Muscle of leg (tissue), 11 donors: ENCODE results near the gene MYH13. TPM values are rescaled to one million over a fixed set of nuclear protein-coding genes. Genes with fewer than 3 reads are reported as not detected.
"Not testable (repeated sequence)": the region's sequence is repeated elsewhere in the genome, so short reads cannot be mapped to it uniquely, and the experiment has no call there.

Experiments used
- DNase-seq: peaks from one replicate; pipeline ENCODE4 v3.0.0; 2013
- H3K27ac ChIP-seq: one replicate; pipeline ENCODE4 v1.5.1; 2013; ENCODE audit warnings: mild to moderate bottlenecking, low read length, control low read depth
- H3K27me3 ChIP-seq: one replicate; pipeline ENCODE4 v1.6.1; 2013; ENCODE audit warnings: low read length; ENCODE audit not compliant: control insufficient read depth, insufficient read depth
- H3K36me3 ChIP-seq: one replicate; pipeline ENCODE4 v1.6.1; 2013; ENCODE audit warnings: low read length; ENCODE audit not compliant: control insufficient read depth, insufficient read depth
- H3K4me1 ChIP-seq: one replicate; pipeline ENCODE4 v1.6.1; 2013; ENCODE audit warnings: low read length; ENCODE audit not compliant: control insufficient read depth, insufficient read depth
- H3K4me3 ChIP-seq: one replicate; pipeline ENCODE4 v1.5.1; 2013; ENCODE audit warnings: low read length, control low read depth
- H3K9me3 ChIP-seq: replicated peaks from 2 replicates; pipeline ENCODE4 v1.6.1; 2013; ENCODE audit warnings: low read depth, low read length; ENCODE audit not compliant: control insufficient read depth
- WGBS: methylation state at CpG from one replicate; pipeline ENCODE4 v1.1.5; 2013; ENCODE audit warnings: missing lambda C conversion rate; ENCODE audit not compliant: insufficient coverage; 5-methylcytosine and 5-hydroxymethylcytosine counted together
- polyA plus RNA-seq, 8 donors: library from polyadenylated mRNA; unstranded; fragments of 120-200 nt; gene quantifications; one replicate each; pipeline versions ENCODE4 v1.2.1 to v1.2.3, GENCODE V29; 2013; ENCODE audit warnings: inconsistent platforms in 1 of 8, low replicate concordance in 1 of 8; ENCODE audit not compliant: insufficient read length in 8 of 8, insufficient read depth in 1 of 8
- total RNA-seq: library from RNA; stranded (reverse); fragments of 120-200 nt; gene quantifications from one replicate; pipeline ENCODE4 v1.2.4, GENCODE V29; 2013

MYH13 gene
- total and polyA plus RNA-seq, 9 donors: 0.31 to 1.4 (median 0.93) TPM

GRCh38 chr17:10309003-10309974 is 63.5 kb downstream of the MYH13 start:
- DNase-seq: no peak
- Histone ChIP-seq H3K4me3 (no peak overlapping the region), H3K27ac (no peak overlapping the region), H3K36me3 (no peaks in the 10 kb centered on the region), H3K27me3 (no peaks in the 10 kb centered on the region), H3K4me1 (no peaks in the 10 kb centered on the region), H3K9me3 (no peaks in the 10 kb centered on the region)
- 88% methylated on average over 38 of the region's 44 CpGs for WGBS

- no peak for DNase-seq
- H3K27me3 ChIP-seq: no peaks in the 10 kb centered on the region
- H3K4me3 ChIP-seq: no peak overlapping the region
- H3K27ac ChIP-seq: no peak overlapping the region
- 82% methylated on average over 4 of the region's 5 CpGs for WGBS
- H3K9me3 ChIP-seq: no peaks in the 10 kb centered on the region
- H3K4me1 ChIP-seq: no peaks in the 10 kb centered on the region
- no peaks in the 10 kb centered on the region for H3K36me3 ChIP-seq
Measured at GRCh38 chr17:10306585-10306984, 66.2 kb downstream of the MYH13 start.

GRCh38 chr17:10305398-10305797 is 67.4 kb downstream of the MYH13 start:
- no CpG with 5 or more reads among the region's 3 CpGs for WGBS

GRCh38 chr17:10304758-10305300 is 68.0 kb downstream of the MYH13 start:
- Histone ChIP-seq H3K36me3 (no peaks in the 10 kb centered on the region), H3K4me1 (no peaks in the 10 kb centered on the region), H3K4me3 (no peak overlapping the region), H3K27ac (no peak overlapping the region), H3K9me3 (no peaks in the 10 kb centered on the region), H3K27me3 (no peaks in the 10 kb centered on the region)
- no peak for DNase-seq
- 80% methylated on average over 1 of the region's 4 CpGs for WGBS

More at GRCh38 chr17:10305398-10305797, 67.4 kb downstream of the MYH13 start:
- no peaks in the 10 kb centered on the region for H3K27me3 ChIP-seq
- no peaks in the 10 kb centered on the region for H3K9me3 ChIP-seq
- H3K4me3 ChIP-seq: no peak overlapping the region
- H3K36me3 ChIP-seq: no peaks in the 10 kb centered on the region
- DNase-seq: no peak
- no peaks in the 10 kb centered on the region for H3K4me1 ChIP-seq
- H3K27ac ChIP-seq: no peak overlapping the region

GRCh38 chr17:10297691-10298090 is 75.1 kb downstream of the MYH13 start:
- no peak for DNase-seq
- Histone ChIP-seq H3K4me1 (peaks cover 3% of the 10 kb centered on the region), H3K36me3 (no peaks in the 10 kb centered on the region), H3K27ac (no peak overlapping the region), H3K4me3 (no peak overlapping the region), H3K27me3 (no peaks in the 10 kb centered on the region), H3K9me3 (no peaks in the 10 kb centered on the region)
- 100% methylated on average over 2 of the region's 3 CpGs for WGBS

GRCh38 chr17:10295728-10296343 is 77.0 kb downstream of the MYH13 start:
- no peaks in the 10 kb centered on the region for H3K9me3 ChIP-seq
- H3K27ac ChIP-seq: no peak overlapping the region
- DNase-seq: peak; percentile 70
- 83% methylated on average over 1 of the region's 5 CpGs for WGBS
- H3K27me3 ChIP-seq: no peaks in the 10 kb centered on the region
- no peak overlapping the region for H3K4me3 ChIP-seq
- no peaks in the 10 kb centered on the region for H3K36me3 ChIP-seq
- H3K4me1 ChIP-seq: peaks cover 8% of the 10 kb centered on the region

GRCh38 chr17:10294180-10294579 is 78.6 kb downstream of the MYH13 start:
- DNase-seq: no peak
- peaks cover 4% of the 10 kb centered on the region for H3K27me3 ChIP-seq
- H3K36me3 ChIP-seq: no peaks in the 10 kb centered on the region
- no peak overlapping the region for H3K27ac ChIP-seq
- H3K9me3 ChIP-seq: no peaks in the 10 kb centered on the region
- H3K4me3 ChIP-seq: no peak overlapping the region
- peaks cover 19% of the 10 kb centered on the region for H3K4me1 ChIP-seq

GRCh38 chr17:10292057-10292937 is 80.5 kb downstream of the MYH13 start:
- H3K36me3 ChIP-seq: no peaks in the 10 kb centered on the region
- H3K4me1 ChIP-seq: peaks cover 17% of the 10 kb centered on the region
- peaks cover 4% of the 10 kb centered on the region for H3K27me3 ChIP-seq
- H3K27ac ChIP-seq: no peak overlapping the region
- DNase-seq: peak; percentile 86
- no peaks in the 10 kb centered on the region for H3K9me3 ChIP-seq
- H3K4me3 ChIP-seq: no peak overlapping the region
- WGBS: 39% methylated on average over 7 of the region's 12 CpGs

GRCh38 chr17:10291576-10291975 is 81.2 kb downstream of the MYH13 start:
- H3K27ac ChIP-seq, H3K27me3 ChIP-seq, H3K4me3 ChIP-seq, H3K9me3 ChIP-seq, H3K36me3 ChIP-seq, DNase-seq: not testable (repeated sequence)
- peaks cover 17% of the 10 kb centered on the region for H3K4me1 ChIP-seq
- WGBS: 87% methylated on average over 4 of the region's 12 CpGs
